ENCODE results near the gene COL4A3.

COL4A3 gene

GRCh38 chr2:227344231-227344630 lies 179.8 kb downstream of the COL4A3 start:
- H3K4me3 ChIP-seq (ENCODE audit: low read depth, low read length) = no peak overlapping the region
- peaks cover 18% of the 10 kb centered on the region for H3K36me3 ChIP-seq
- no peaks in the 10 kb centered on the region for H3K4me1 ChIP-seq
- no peaks in the 10 kb centered on the region for H3K27me3 ChIP-seq
- TF ChIP-seq, protein P1, sequence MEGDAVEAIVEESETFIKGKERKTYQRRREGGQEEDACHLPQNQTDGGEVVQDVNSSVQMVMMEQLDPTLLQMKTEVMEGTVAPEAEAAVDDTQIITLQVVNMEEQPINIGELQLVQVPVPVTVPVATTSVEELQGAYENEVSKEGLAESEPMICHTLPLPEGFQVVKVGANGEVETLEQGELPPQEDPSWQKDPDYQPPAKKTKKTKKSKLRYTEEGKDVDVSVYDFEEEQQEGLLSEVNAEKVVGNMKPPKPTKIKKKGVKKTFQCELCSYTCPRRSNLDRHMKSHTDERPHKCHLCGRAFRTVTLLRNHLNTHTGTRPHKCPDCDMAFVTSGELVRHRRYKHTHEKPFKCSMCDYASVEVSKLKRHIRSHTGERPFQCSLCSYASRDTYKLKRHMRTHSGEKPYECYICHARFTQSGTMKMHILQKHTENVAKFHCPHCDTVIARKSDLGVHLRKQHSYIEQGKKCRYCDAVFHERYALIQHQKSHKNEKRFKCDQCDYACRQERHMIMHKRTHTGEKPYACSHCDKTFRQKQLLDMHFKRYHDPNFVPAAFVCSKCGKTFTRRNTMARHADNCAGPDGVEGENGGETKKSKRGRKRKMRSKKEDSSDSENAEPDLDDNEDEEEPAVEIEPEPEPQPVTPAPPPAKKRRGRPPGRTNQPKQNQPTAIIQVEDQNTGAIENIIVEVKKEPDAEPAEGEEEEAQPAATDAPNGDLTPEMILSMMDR (IDR thresholded peaks at IDR 0.05; ENCODE audit: low read depth, low read length) = no peak
- no peaks in the 10 kb centered on the region for H3K9me3 ChIP-seq
- DNase-seq = no peak

GRCh38 chr2:227347117-227347516 lies 182.7 kb downstream of the COL4A3 start:
- peaks cover 17% of the 10 kb centered on the region for H3K36me3 ChIP-seq
- DNase-seq = no peak
- H3K4me1 ChIP-seq = no peaks in the 10 kb centered on the region
- no peak overlapping the region for H3K4me3 ChIP-seq (ENCODE audit: low read depth, low read length)
- no peaks in the 10 kb centered on the region for H3K9me3 ChIP-seq
- TF ChIP-seq, protein P1 (IDR thresholded peaks at IDR 0.05; ENCODE audit: low read depth, low read length) = no peak
- no peaks in the 10 kb centered on the region for H3K27me3 ChIP-seq

- Histone ChIP-seq H3K4me1 (no peaks in the 10 kb centered on the region), H3K9me3 (no peaks in the 10 kb centered on the region), H3K27me3 (no peaks in the 10 kb centered on the region), H3K4me3 (ENCODE audit: low read depth, low read length) (no peak overlapping the region), H3K36me3 (peaks cover 14% of the 10 kb centered on the region)
- TF ChIP-seq, protein P1 (IDR thresholded peaks at IDR 0.05; ENCODE audit: low read depth, low read length) = no peak
- no peak for DNase-seq
These were observed 183.9 kb downstream of the COL4A3 start for GRCh38 chr2:227348324-227348723.

GRCh38 chr2:227349989-227350612 lies 185.7 kb downstream of the COL4A3 start:
- TF ChIP-seq, protein P1 (IDR thresholded peaks at IDR 0.05; ENCODE audit: low read depth, low read length) = no peak
- DNase-seq = no peak
- Histone ChIP-seq H3K4me3 (ENCODE audit: low read depth, low read length) (no peak overlapping the region), H3K27me3 (no peaks in the 10 kb centered on the region), H3K9me3 (no peaks in the 10 kb centered on the region), H3K4me1 (no peaks in the 10 kb centered on the region), H3K36me3 (peaks cover 8% of the 10 kb centered on the region)

DNA sequence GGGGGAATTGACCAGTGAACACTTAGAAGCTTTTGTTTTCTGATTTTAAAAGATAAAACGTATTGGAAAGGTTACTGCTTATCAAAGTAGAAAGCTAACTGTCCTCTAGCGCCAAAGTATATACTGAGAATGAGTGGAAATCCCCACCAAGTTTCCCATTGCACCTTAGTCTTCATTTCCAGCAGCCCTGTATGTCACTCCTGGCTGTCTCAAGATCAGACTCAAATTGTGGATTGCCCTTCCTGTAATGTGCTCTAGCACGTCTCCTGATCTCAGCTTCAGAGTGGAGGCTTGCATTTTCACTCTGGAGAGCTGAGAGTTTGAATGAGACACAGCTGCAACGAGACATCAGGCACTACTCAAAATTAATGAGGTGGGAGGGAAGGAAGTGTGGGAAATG lies 187.2 kb downstream of the COL4A3 start:
- Histone ChIP-seq H3K4me1 (no peaks in the 10 kb centered on the region), H3K27me3 (no peaks in the 10 kb centered on the region), H3K9me3 (no peaks in the 10 kb centered on the region), H3K4me3 (ENCODE audit: low read depth, low read length) (no peak overlapping the region), H3K36me3 (peaks cover 12% of the 10 kb centered on the region)
- no peak for DNase-seq
- TF ChIP-seq, protein P1 (IDR thresholded peaks at IDR 0.05; ENCODE audit: low read depth, low read length) = no peak

DNA sequence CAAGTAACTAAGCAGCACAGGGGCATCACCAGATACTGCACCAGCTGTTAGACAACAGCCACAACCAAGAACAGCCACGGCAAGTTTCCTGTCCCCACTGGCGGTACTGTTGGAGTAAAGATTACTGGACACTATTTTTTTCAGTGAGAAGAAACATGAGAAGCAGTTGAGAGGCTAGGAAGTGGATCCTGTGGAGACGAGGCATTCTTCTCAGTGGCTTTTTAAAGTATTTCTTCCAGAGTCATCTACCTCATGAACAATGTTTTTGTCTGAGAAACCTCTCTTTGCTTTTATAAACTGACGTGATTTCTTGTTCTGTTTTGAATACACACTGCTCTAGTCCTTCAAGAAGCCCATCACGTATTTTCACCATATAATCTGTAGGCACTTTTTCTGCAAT lies 195.9 kb downstream of the COL4A3 start:
- Histone ChIP-seq H3K9me3 (no peaks in the 10 kb centered on the region), H3K4me3 (ENCODE audit: low read depth, low read length) (no peak overlapping the region), H3K27me3 (no peaks in the 10 kb centered on the region), H3K36me3 (peaks cover 19% of the 10 kb centered on the region), H3K4me1 (peaks cover 11% of the 10 kb centered on the region)
- TF ChIP-seq, protein P1 (IDR thresholded peaks at IDR 0.05; ENCODE audit: low read depth, low read length) = no peak
- DNase-seq = no peak
